BLaER1 treated with 17β-estradiol and CSF1 and Interleukin-3, amounts not matched to agents 10 nM and 100 nM (cell line): ENCODE measurements around the gene DCDC2C.

Experiments
- H3K27ac ChIP-seq, 11 experiments: shearing (Covaris generic); formaldehyde crosslinking; 2 replicates each; pipeline ENCODE4 v1.8.1; 2022
- H3K27me3 ChIP-seq, 11 experiments: shearing (Covaris generic); formaldehyde crosslinking; 2 replicates each; pipeline ENCODE4 v1.8.1; 2022
- H3K36me3 ChIP-seq, 11 experiments: shearing (Covaris generic); formaldehyde crosslinking; 2 replicates each; pipeline ENCODE4 v1.8.1; 2022
- H3K4me1 ChIP-seq, 10 experiments: shearing (Covaris generic); formaldehyde crosslinking; 2 replicates each; pipeline ENCODE4 v1.8.1; 2022
- H3K4me2 ChIP-seq, 11 experiments: shearing (Covaris generic); formaldehyde crosslinking; 2 replicates each; pipeline ENCODE4 v1.8.1; 2022
- H3K4me3 ChIP-seq, 10 experiments: shearing (Covaris generic); formaldehyde crosslinking; 2 replicates each; pipeline ENCODE4 v1.8.1; 2022
- H3K9ac ChIP-seq, 11 experiments: shearing (Covaris generic); formaldehyde crosslinking; 2 replicates each; pipeline ENCODE4 v1.8.1; 2022
- H3K9me3 ChIP-seq, 11 experiments: shearing (Covaris generic); formaldehyde crosslinking; replicated peaks in 1 of 11; 2 replicates each; pipeline ENCODE4 v1.8.1; 2022
- H4K20me1 ChIP-seq, 11 experiments: shearing (Covaris generic); formaldehyde crosslinking; 2 replicates each; pipeline ENCODE4 v1.8.1; 2022
- Cebpa-rat ChIP-seq, 11 experiments: shearing (Covaris generic); IDR thresholded peaks; 2 replicates each; pipeline ENCODE4 v1.8.1; 2022

DCDC2C gene

GRCh38 chr2:3729786-3730185, 26.4 kb downstream of the DCDC2C start:
- no peak overlapping the region for H3K4me3 ChIP-seq
- H3K4me1 ChIP-seq: peaks cover 7 to 23% (median 15%) of the 10 kb centered on the region in 10 experiments
- no peak for TF ChIP-seq Cebpa-rat (IDR thresholded peaks at IDR 0.05)
- H3K9me3 ChIP-seq: no peaks in the 10 kb centered on the region
- H4K20me1 ChIP-seq: no peaks in the 10 kb centered on the region
- no peaks in the 10 kb centered on the region for H3K36me3 ChIP-seq
- no peaks in the 10 kb centered on the region for H3K27me3 ChIP-seq
- H3K27ac ChIP-seq: no peak overlapping the region
- H3K4me2 ChIP-seq: no peak overlapping the region
- H3K9ac ChIP-seq: no peak overlapping the region

GRCh38 chr2:3730646-3731045, 27.3 kb downstream of the DCDC2C start:
- no peaks in the 10 kb centered on the region for H3K9me3 ChIP-seq
- peaks cover 7 to 23% (median 15%) of the 10 kb centered on the region in 10 experiments for H3K4me1 ChIP-seq
- H3K27me3 ChIP-seq: no peaks in the 10 kb centered on the region
- no peaks in the 10 kb centered on the region for H3K36me3 ChIP-seq
- H3K4me2 ChIP-seq: no peak overlapping the region
- no peak overlapping the region for H3K27ac ChIP-seq
- no peak for TF ChIP-seq Cebpa-rat (IDR thresholded peaks at IDR 0.05)
- no peak overlapping the region for H3K9ac ChIP-seq
- H4K20me1 ChIP-seq: no peaks in the 10 kb centered on the region
- H3K4me3 ChIP-seq: no peak overlapping the region

DNA sequence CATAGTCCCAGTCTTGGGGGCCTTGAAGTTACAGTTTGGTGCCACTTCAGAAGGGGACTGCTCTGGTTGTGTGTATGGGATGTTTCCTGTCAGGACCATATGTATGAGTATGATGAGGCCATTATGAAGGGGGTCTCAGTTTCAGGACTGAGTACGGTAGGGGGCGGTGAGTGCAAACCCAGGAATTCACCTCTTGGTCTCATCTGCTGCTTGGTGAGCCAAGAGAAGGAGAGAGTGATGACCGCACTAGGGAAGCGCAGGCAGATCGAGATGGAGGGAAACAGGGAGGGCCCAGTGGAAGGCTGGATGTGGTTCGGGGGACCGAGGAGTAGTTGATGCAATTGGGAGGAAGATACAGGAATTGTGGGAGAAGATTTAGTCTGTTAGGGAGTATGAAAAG, 28.5 kb downstream of the DCDC2C start:
- TF ChIP-seq Cebpa-rat (IDR thresholded peaks at IDR 0.05): no peak
- Histone ChIP-seq H3K9me3 (no peaks in the 10 kb centered on the region), H3K27ac (no peak overlapping the region), H3K4me2 (no peak overlapping the region), H4K20me1 (no peaks in the 10 kb centered on the region), H3K4me1 (peaks cover 7 to 18% (median 15%) of the 10 kb centered on the region in 10 experiments), H3K9ac (no peak overlapping the region), H3K36me3 (no peaks in the 10 kb centered on the region), H3K27me3 (no peaks in the 10 kb centered on the region), H3K4me3 (no peak overlapping the region)

DNA sequence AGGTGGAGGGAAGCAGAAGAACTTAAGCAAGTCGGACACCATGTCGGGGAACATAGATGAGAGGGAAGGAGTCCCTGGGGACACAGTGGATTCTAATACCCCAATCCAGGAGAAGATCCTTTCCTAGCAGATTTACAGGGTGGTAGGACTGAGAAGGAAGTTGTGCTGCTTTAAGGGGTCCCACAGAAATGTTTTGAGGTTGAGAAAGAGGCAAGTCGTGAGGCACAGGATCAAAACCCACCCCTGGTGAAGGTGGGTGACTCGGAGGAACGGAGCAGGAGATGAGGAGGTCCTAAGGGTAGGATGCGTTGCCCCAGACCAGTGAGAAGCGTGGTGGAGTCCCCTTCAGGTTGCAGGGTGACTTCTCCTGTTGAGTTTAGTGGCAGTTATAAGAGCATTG, 32.7 kb downstream of the DCDC2C start:
- Histone ChIP-seq H3K27ac (no peak overlapping the region), H3K9me3 (no peaks in the 10 kb centered on the region), H4K20me1 (no peaks in the 10 kb centered on the region), H3K36me3 (no peaks in the 10 kb centered on the region), H3K4me2 (no peak overlapping the region), H3K27me3 (no peaks in the 10 kb centered on the region), H3K9ac (no peak overlapping the region), H3K4me1 (peaks cover 2 to 25% (median 19%) of the 10 kb centered on the region in 10 experiments; a peak in 17 of 20 replicates), H3K4me3 (no peak overlapping the region)
- TF ChIP-seq Cebpa-rat (IDR thresholded peaks at IDR 0.05): no peak

GRCh38 chr2:3737128-3737527, 33.8 kb downstream of the DCDC2C start:
- Histone ChIP-seq H3K27me3 (no peaks in the 10 kb centered on the region), H4K20me1 (no peaks in the 10 kb centered on the region), H3K4me3 (no peak overlapping the region), H3K4me2 (peak overlapping the region in 3 of 11 experiments; percentile 16 to 24 (median 21); a peak in 1 of 22 replicates), H3K27ac (no peak overlapping the region), H3K9ac (no peak overlapping the region), H3K36me3 (no peaks in the 10 kb centered on the region), H3K4me1 (peaks cover 6 to 34% (median 28%) of the 10 kb centered on the region in 10 experiments; a peak in 18 of 20 replicates), H3K9me3 (no peaks in the 10 kb centered on the region)
- no peak for TF ChIP-seq Cebpa-rat (IDR thresholded peaks at IDR 0.05)

DNA sequence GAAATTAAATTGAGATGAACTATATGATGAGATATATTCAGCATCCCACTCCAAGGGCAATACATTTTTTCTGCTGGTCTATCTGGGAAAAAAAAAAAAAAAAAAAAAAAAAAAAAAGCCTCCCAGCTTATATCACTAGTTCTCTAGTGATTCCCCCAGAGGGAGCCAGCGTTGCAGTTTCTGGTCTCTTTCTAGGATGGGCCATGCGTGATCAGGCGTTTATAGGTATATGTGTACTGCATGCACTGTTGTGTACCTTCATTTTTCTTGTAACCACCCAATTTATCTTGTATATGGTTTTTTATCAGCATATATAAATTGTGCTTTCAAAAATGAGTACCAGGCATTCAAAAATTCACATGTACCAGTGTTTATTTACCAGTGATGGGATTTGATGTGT, 35.1 kb downstream of the DCDC2C start:
- no peak overlapping the region for H3K27ac ChIP-seq
- no peaks in the 10 kb centered on the region for H3K36me3 ChIP-seq
- H3K4me1 ChIP-seq: peaks cover 6 to 37% (median 28%) of the 10 kb centered on the region in 10 experiments; a peak in 18 of 20 replicates
- H3K4me3 ChIP-seq: no peak overlapping the region
- H3K9me3 ChIP-seq: no peaks in the 10 kb centered on the region
- no peak overlapping the region for H3K9ac ChIP-seq
- TF ChIP-seq Cebpa-rat (IDR thresholded peaks at IDR 0.05): no peak
- no peaks in the 10 kb centered on the region for H4K20me1 ChIP-seq
- H3K27me3 ChIP-seq: no peaks in the 10 kb centered on the region
- H3K4me2 ChIP-seq: no peak overlapping the region

GRCh38 chr2:3739313-3739712, 35.9 kb downstream of the DCDC2C start:
- no peak overlapping the region for H3K9ac ChIP-seq
- H4K20me1 ChIP-seq: no peaks in the 10 kb centered on the region
- TF ChIP-seq Cebpa-rat (IDR thresholded peaks at IDR 0.05): no peak
- H3K4me2 ChIP-seq: peak overlapping the region in 8 of 11 experiments; percentile 1 to 55 (median 36); a peak in 11 of 22 replicates
- no peaks in the 10 kb centered on the region for H3K36me3 ChIP-seq
- peaks cover 6 to 37% (median 26%) of the 10 kb centered on the region in 10 experiments; a peak in 18 of 20 replicates for H3K4me1 ChIP-seq
- H3K27me3 ChIP-seq: no peaks in the 10 kb centered on the region
- no peak overlapping the region for H3K27ac ChIP-seq
- no peak overlapping the region for H3K4me3 ChIP-seq
- H3K9me3 ChIP-seq: no peaks in the 10 kb centered on the region

GRCh38 chr2:3741396-3741795, 38.0 kb downstream of the DCDC2C start:
- Histone ChIP-seq H3K4me3 (no peak overlapping the region), H3K27me3 (no peaks in the 10 kb centered on the region), H3K36me3 (no peaks in the 10 kb centered on the region), H3K9ac (no peak overlapping the region), H3K4me2 (peak overlapping the region; percentile 23 to 71 (median 53); a peak in 21 of 22 replicates), H3K27ac (no peak overlapping the region; a peak in 1 of 22 replicates), H3K4me1 (peaks cover 6 to 37% (median 24%) of the 10 kb centered on the region in 10 experiments; a peak in 18 of 20 replicates), H3K9me3 (no peaks in the 10 kb centered on the region), H4K20me1 (no peaks in the 10 kb centered on the region)
- TF ChIP-seq Cebpa-rat (IDR thresholded peaks at IDR 0.05): peak in 3 of 11 experiments; percentile 15 to 58 (median 44); a peak in 4 of 22 replicates

DNA sequence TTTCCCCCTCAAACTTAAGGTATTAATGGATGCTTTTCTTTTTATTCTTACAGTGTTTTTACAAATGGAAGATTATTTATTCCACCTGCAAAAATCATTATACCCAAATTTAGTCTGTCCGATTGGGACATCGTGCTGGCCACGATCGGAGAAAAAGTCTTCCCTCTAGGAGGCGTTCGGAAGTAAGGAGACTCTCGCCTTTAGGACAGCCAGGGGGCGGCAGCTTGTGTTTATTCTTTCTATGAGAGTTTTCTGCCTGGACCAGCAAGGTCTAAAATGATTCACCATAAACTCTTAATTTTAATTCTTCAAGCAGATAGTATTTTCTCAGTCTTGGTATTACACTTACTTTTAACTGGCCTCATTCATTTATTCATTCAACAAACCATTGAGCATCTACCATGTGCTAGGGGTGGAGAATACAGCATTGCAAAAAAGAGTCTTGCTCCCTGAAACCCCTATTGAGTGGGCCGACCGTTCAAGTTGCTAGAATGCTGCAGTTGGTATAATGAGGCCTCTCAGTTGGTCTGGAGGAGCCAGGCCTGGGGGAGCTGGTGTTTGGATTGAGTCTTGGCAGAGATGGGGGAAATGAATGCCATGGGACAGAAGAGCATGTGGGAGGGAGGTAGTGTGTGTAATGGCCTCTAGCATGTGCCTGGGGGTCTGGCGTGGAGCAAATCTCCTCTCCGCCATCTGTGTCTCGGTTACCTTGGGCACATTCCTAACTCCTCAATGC, 38.7 kb downstream of the DCDC2C start:
- H3K27ac ChIP-seq: no peak overlapping the region; a peak in 2 of 22 replicates
- no peak for TF ChIP-seq Cebpa-rat (IDR thresholded peaks at IDR 0.05)
- no peaks in the 10 kb centered on the region for H3K36me3 ChIP-seq
- no peaks in the 10 kb centered on the region for H4K20me1 ChIP-seq
- no peaks in the 10 kb centered on the region for H3K9me3 ChIP-seq
- H3K4me2 ChIP-seq: peak overlapping the region in 9 of 11 experiments; percentile 32 to 71 (median 59); a peak in 16 of 22 replicates
- no peaks in the 10 kb centered on the region for H3K27me3 ChIP-seq
- H3K4me1 ChIP-seq: peaks cover 6 to 37% (median 24%) of the 10 kb centered on the region in 10 experiments; a peak in 18 of 20 replicates
- no peak overlapping the region for H3K4me3 ChIP-seq
- H3K9ac ChIP-seq: no peak overlapping the region
